Suprapubic skin (tissue), 4 donors: Measurements from ENCODE around the gene ABCA13. TPM values are rescaled to one million over a fixed set of nuclear protein-coding genes. Genes with fewer than 3 reads are reported as not detected.

Experiments
- DNase-seq, 2 donors: peaks; one replicate each; pipeline ENCODE4 v3.0.0-alpha.2; 2019; ENCODE audit warnings: low spot score in 2 of 2
- H3K27ac ChIP-seq: fragments of 200-600 bp; sonication (generic); one replicate; pipeline ENCODE4 v1.5.1; 2019
- H3K27me3 ChIP-seq: fragments of 200-600 bp; sonication (generic); one replicate; pipeline ENCODE4 v1.5.1; 2019
- H3K36me3 ChIP-seq: fragments of 200-600 bp; sonication (generic); one replicate; pipeline ENCODE4 v1.5.1; 2019
- H3K4me1 ChIP-seq: fragments of 200-600 bp; sonication (generic); one replicate; pipeline ENCODE4 v1.5.1; 2019
- H3K4me3 ChIP-seq: fragments of 200-600 bp; sonication (generic); one replicate; pipeline ENCODE4 v1.5.1; 2019; ENCODE audit warnings: mild to moderate bottlenecking
- H3K9me3 ChIP-seq: fragments of 200-600 bp; sonication (generic); one replicate; pipeline ENCODE4 v1.5.1; 2019
- EP300 ChIP-seq: sonication (generic); formaldehyde crosslinking; IDR thresholded peaks from one replicate; pipeline ENCODE4 v1.6.1; 2017; ENCODE audit warnings: antibody characterized with exemption
- POLR2A ChIP-seq, 2 donors: fragments of 450-650 bp; IDR thresholded peaks; one replicate each; pipeline ENCODE4 v1.6.1; 2017; ENCODE audit warnings: antibody characterized with exemption in 2 of 2, mild to moderate bottlenecking in 2 of 2, moderate library complexity in 2 of 2
- POLR2AphosphoS5 ChIP-seq, 3 donors: sonication (generic); formaldehyde crosslinking; IDR thresholded peaks; one replicate each; pipeline ENCODE4 v1.6.1; 2017; ENCODE audit warnings: antibody characterized with exemption in 3 of 3
- WGBS: methylation state at CpG from one replicate; pipeline ENCODE4 v1.1.5; 2018; 5-methylcytosine and 5-hydroxymethylcytosine counted together
- total RNA-seq, 4 donors: library from RNA; depleted of rRNA; stranded (reverse); fragments of >200 nt; gene quantifications; one replicate each; pipeline ENCODE4 v1.1.0, GENCODE V29; 2016
- TF ChIP-seq, protein P1 (sequence below), 2 donors: fragments of 200-600 bp in 1 of 2; fragments of 450-650 bp in 1 of 2; sonication (generic) in 1 of 2; IDR thresholded peaks; one replicate each; pipeline ENCODE4 v1.5.1; 2016 to 2019; ENCODE audit warnings: antibody characterized with exemption in 2 of 2, mild to moderate bottlenecking in 1 of 2, moderate library complexity in 1 of 2

The ABCA13 gene
- total RNA-seq, 4 donors from 2014 or later = 0.64 to 4.7 (median 2.6) TPM

DNA sequence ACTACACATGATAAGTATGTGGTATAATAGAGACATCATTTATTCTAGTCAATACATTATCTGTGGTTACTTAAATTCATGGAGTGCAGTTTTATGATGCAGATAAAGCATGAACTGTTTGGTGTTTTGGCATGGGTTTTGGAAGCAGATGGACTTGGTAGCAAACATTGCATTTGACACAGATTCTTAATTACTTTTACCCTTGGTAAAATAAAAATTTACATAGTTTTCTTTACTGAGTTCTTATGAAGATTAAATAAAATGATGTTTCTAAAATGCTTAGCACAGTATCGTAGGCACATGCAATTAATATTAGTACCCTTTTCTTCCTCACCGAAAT is 92.0 kb downstream of the ABCA13 start:
- no peaks in the 10 kb centered on the region for H3K4me1 ChIP-seq
- WGBS = 95% methylated on average over 2 of the region's 2 CpGs
- TF ChIP-seq EP300 = no peak
- H3K27me3 ChIP-seq = no peaks in the 10 kb centered on the region
- DNase-seq = no peak
- H3K27ac ChIP-seq = no peak overlapping the region
- no peak overlapping the region for H3K4me3 ChIP-seq
- no peaks in the 10 kb centered on the region for H3K36me3 ChIP-seq
- H3K9me3 ChIP-seq = no peaks in the 10 kb centered on the region

DNA sequence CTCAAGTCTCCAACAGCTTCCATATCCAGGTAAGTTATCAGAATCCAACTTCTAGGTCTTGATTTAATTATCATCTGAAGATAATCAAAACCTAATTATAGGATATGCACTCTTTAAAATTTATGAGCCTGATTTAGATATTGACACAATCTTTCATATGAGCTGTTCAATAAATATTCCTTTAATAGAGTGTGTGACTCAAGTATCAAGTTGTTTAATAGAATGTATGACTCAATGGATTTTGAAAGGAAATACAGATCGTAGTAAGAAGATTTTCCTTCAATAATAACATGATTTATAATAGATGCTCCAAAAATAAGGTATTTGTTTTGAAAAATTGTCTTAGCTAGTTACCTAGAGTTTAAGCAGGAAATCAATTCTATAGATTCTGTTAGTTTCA is 97.8 kb downstream of the ABCA13 start:
- WGBS = 71% methylated on average over 1 of the region's 1 CpG
- no peaks in the 10 kb centered on the region for H3K36me3 ChIP-seq
- TF ChIP-seq POLR2A (IDR thresholded peaks at IDR 0.05) (no peak), POLR2AphosphoS5 (IDR thresholded peaks at IDR 0.05) (no peak), EP300 (no peak)
- TF ChIP-seq, protein P1, sequence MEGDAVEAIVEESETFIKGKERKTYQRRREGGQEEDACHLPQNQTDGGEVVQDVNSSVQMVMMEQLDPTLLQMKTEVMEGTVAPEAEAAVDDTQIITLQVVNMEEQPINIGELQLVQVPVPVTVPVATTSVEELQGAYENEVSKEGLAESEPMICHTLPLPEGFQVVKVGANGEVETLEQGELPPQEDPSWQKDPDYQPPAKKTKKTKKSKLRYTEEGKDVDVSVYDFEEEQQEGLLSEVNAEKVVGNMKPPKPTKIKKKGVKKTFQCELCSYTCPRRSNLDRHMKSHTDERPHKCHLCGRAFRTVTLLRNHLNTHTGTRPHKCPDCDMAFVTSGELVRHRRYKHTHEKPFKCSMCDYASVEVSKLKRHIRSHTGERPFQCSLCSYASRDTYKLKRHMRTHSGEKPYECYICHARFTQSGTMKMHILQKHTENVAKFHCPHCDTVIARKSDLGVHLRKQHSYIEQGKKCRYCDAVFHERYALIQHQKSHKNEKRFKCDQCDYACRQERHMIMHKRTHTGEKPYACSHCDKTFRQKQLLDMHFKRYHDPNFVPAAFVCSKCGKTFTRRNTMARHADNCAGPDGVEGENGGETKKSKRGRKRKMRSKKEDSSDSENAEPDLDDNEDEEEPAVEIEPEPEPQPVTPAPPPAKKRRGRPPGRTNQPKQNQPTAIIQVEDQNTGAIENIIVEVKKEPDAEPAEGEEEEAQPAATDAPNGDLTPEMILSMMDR (IDR thresholded peaks at IDR 0.05) = no peak
- no peak for DNase-seq
- H3K4me1 ChIP-seq = no peaks in the 10 kb centered on the region
- H3K27me3 ChIP-seq = no peaks in the 10 kb centered on the region
- H3K4me3 ChIP-seq = no peak overlapping the region
- H3K27ac ChIP-seq = no peak overlapping the region
- H3K9me3 ChIP-seq = no peaks in the 10 kb centered on the region

- DNase-seq = no peak
- Histone ChIP-seq H3K4me3 (no peak overlapping the region), H3K9me3 (no peaks in the 10 kb centered on the region), H3K27me3 (no peaks in the 10 kb centered on the region), H3K4me1 (no peaks in the 10 kb centered on the region), H3K27ac (no peak overlapping the region), H3K36me3 (no peaks in the 10 kb centered on the region)
- WGBS = 68% methylated on average over 3 of the region's 3 CpGs
- TF ChIP-seq EP300 (no peak), POLR2AphosphoS5 (IDR thresholded peaks at IDR 0.05) (no peak), POLR2A (IDR thresholded peaks at IDR 0.05) (no peak)
- TF ChIP-seq, protein P1 (IDR thresholded peaks at IDR 0.05) = no peak
Observed at GRCh38 chr7:48274662-48275061, 103.4 kb downstream of the ABCA13 start.

GRCh38 chr7:48279420-48279819 is 108.2 kb downstream of the ABCA13 start:
- no peak overlapping the region for H3K4me3 ChIP-seq
- H3K4me1 ChIP-seq = no peaks in the 10 kb centered on the region
- H3K27ac ChIP-seq = no peak overlapping the region
- TF ChIP-seq EP300 (no peak), POLR2A (IDR thresholded peaks at IDR 0.05) (no peak), POLR2AphosphoS5 (IDR thresholded peaks at IDR 0.05) (no peak)
- TF ChIP-seq, protein P1 (IDR thresholded peaks at IDR 0.05) = no peak
- WGBS = 90% methylated on average over 1 of the region's 1 CpG
- no peaks in the 10 kb centered on the region for H3K9me3 ChIP-seq
- H3K36me3 ChIP-seq = no peaks in the 10 kb centered on the region
- H3K27me3 ChIP-seq = no peaks in the 10 kb centered on the region
- no peak for DNase-seq

GRCh38 chr7:48280100-48280499 is 108.8 kb downstream of the ABCA13 start:
- TF ChIP-seq POLR2AphosphoS5 (IDR thresholded peaks at IDR 0.05) (no peak), POLR2A (IDR thresholded peaks at IDR 0.05) (no peak), EP300 (no peak)
- TF ChIP-seq, protein P1 (IDR thresholded peaks at IDR 0.05) = no peak
- Histone ChIP-seq H3K4me3 (no peak overlapping the region), H3K27ac (no peak overlapping the region), H3K9me3 (no peaks in the 10 kb centered on the region), H3K4me1 (no peaks in the 10 kb centered on the region), H3K36me3 (no peaks in the 10 kb centered on the region), H3K27me3 (no peaks in the 10 kb centered on the region)
- 28% methylated on average over 2 of the region's 2 CpGs for WGBS
- no peak for DNase-seq

GRCh38 chr7:48285373-48285772 is 114.1 kb downstream of the ABCA13 start:
- Histone ChIP-seq H3K9me3 (no peaks in the 10 kb centered on the region), H3K27ac (no peak overlapping the region), H3K4me1 (no peaks in the 10 kb centered on the region), H3K27me3 (no peaks in the 10 kb centered on the region), H3K4me3 (no peak overlapping the region), H3K36me3 (no peaks in the 10 kb centered on the region)
- WGBS = 37% methylated on average over 6 of the region's 6 CpGs
- no peak for DNase-seq
- TF ChIP-seq, protein P1 (IDR thresholded peaks at IDR 0.05) = no peak
- no peak for TF ChIP-seq POLR2AphosphoS5 (IDR thresholded peaks at IDR 0.05)
- TF ChIP-seq POLR2A (IDR thresholded peaks at IDR 0.05) = no peak
- TF ChIP-seq EP300 = no peak
